Fibroblast of the conjunctiva (primary cell): Measurements from ENCODE around the gene GUCY2C.

Experiments used
- DNase-seq: peaks from one replicate; pipeline ENCODE4 v3.0.0-alpha.2; 2010; ENCODE audit warnings: low read depth

Gene GUCY2C

DNA sequence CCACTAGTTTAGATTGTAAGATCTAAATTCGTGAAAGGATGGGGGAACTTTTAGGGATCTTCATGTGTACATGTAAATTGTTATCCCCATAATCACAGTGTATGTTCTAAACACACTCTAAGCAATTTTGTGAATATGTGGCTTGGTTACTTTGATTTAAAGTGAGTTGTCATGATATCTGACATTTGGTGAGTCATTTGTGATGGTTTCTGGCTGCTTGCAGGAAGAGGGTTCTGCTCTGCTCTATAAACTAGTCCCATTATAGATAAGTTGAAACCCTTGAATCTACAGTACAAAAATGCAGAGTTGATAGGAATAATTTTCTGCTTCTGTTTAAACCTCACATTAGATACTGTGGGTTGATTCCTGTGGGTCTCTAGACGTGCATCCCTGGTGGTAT lies 14.8 kb downstream of the GUCY2C start:
- no peak for DNase-seq

DNA sequence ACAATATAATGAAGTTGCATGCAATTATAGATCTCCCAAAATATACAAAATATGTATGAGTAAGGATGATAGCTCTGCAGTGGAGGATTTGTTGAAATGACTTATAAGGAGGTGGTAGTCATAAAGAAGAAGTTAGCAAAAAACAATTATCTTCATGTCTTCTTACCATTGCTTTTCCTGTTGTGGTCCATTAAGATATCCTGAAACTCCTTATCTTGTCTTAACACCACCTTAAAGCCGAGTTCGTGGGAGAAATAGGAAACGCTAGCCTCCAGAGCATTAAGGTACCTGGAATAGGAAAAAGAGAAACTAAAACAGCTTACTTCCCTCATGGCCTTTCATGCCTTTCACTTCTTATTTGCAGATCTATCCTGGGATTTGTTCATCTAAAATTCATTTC lies 15.2 kb downstream of the GUCY2C start:
- DNase-seq: no peak

- no peak for DNase-seq
Measured at GRCh38 chr12:14678547-14679150, 17.8 kb downstream of the GUCY2C start.

- no peak for DNase-seq
Measured at GRCh38 chr12:14668591-14668990, 27.8 kb downstream of the GUCY2C start.

DNA sequence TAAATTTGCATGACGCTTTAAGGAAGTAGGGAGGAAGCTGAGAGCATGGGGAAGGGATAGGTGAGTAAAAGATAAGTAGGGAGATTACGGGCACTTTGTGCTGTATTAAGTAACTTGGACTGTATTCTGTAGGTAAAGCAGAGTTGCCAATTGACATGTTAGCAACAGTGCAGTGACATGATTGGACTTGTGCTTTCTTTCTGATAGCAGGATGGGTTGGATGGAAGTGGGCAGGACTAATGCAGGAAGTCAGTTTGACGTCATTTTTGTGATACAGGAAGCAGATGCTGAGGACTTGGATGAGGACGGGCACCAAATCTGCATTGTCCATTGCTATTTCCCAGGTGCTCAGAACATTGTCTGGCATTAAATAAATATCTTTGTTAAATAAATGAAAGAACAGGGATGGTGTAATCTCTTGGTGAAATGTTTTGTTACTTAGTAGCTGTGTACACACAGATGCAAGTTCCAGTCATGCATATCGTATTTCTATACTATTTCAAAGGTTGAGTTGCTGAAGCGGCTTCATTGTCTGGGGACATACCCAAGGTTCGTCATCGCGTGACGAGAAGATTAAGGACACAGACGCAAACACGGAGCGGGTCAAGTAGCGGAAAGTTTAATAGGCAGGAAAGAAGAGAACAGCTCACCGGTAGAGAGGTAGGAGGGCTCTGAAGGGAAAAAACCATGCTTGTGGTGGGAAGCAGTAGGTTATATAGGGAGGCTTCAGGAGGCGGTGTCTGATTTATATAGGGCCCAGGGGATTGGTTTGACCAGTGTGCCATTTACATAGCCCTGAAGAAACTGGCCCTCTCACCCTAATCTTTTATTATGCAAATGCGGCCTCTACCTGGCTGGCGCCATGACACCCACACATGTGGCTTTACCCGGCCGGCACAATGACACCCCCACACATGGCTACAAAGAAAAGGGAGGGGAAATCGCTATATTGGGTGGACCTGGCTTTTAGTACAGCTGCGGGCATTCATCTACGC lies 30.7 kb downstream of the GUCY2C start:
- no peak for DNase-seq

DNA sequence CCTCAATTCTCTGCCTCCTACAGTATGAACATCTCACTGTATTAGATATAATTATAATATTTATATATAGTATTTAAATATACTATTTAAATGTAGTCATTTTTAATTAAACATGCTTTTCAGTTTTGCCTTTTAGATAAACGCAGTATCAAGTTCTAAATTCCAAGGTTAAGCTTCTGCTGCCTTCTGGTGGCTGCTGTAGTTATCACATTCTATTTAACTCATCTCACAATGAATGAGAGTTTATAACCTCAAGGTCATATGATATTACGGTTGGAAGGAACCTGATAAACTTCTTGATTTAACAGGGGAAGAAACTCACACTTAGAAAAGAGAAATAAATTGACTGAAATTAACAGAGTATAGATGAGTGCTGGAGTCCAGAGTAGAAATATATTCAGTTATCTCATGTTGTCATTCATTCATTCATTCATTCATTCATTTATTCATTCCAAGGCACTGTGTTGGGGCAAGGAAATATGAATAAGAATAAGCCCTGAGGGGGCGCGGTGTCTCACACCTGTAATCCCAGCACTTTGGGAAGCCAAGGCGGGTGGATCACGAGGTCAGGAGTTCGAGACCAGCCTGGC lies 31.9 kb downstream of the GUCY2C start:
- peak; percentile 17 for DNase-seq

DNA sequence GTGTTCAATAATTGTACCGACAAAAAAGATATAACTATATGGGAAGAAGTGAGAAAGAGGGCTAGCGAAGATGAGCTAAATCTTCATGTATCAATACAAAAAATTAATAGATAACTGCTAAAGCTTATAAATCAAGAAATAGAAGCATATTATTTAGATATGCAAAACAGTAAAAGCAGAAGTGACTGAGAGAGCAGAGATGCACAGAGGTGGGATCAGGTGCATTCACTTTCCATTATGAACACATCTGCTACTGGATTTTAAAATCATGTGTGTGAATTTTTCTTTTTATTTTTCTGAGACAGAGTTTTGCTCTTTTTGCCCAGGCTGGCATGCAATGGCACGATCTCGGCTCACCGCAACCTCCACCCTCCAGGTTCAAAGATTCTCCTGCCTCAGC lies 33.4 kb downstream of the GUCY2C start:
- DNase-seq: no peak

GRCh38 chr12:14656846-14657245 lies 39.6 kb downstream of the GUCY2C start:
- DNase-seq: no peak

- DNase-seq: no peak
Measured at GRCh38 chr12:14655284-14655683, 41.1 kb downstream of the GUCY2C start.

GRCh38 chr12:14654842-14655241 lies 41.6 kb downstream of the GUCY2C start:
- DNase-seq: no peak

DNA sequence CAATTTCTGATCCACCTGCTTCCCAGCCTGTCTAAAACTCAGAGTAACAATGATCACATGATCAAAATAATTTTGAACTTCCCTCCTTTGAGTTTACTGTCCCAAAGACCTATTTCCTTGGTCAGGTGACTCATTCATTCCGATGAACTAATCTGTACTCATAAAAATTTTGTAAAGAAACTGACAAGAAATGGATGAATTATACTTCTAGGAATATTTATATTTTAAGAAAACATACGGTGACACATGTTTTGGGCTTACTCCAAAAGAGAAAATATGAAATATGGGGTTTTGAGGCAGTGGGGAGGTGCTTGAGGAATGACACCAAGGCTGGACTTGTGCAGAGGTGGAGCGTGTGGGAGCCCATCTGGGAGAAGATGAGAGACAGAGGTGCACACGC lies 42.0 kb downstream of the GUCY2C start:
- DNase-seq: no peak

DNA sequence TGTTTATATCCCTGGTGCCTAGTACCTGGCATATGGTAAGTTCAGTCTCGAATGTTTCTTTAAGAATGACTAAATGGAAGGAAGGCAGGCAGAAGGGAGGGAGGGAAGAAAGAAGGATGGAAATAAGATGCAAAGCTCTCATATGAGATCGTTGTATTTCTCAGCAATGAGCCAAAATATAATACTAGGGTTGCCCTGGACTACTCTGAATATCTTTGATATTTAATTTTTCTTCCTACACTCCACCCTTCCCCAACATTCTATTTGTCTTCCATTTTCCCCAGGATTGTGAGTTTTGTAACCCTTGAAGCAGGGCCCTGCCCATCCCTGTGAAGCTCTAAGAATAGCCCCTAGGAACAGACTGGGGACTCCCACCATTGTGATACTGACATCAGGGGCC lies 43.9 kb downstream of the GUCY2C start:
- no peak for DNase-seq

DNA sequence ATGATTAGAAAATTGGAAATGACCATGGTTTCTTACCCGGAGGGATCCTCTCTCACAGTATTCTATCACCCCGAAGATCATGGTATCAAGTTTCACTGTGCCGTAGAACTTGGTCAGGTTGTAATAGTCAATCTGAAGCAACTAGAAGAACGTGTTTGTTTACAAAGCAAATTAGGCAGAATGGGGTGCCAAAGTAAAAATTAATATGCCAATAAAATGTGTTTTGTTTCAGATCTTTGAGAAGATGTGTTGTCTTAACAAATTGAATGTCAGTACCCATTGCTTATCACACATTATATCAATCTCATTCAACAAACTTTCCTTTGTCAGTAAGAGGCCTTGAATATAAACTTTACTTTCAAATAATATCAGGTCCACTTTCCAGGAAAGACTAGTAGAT lies 45.0 kb downstream of the GUCY2C start:
- DNase-seq: no peak

GRCh38 chr12:14650789-14651188 lies 45.6 kb downstream of the GUCY2C start:
- no peak for DNase-seq

DNA sequence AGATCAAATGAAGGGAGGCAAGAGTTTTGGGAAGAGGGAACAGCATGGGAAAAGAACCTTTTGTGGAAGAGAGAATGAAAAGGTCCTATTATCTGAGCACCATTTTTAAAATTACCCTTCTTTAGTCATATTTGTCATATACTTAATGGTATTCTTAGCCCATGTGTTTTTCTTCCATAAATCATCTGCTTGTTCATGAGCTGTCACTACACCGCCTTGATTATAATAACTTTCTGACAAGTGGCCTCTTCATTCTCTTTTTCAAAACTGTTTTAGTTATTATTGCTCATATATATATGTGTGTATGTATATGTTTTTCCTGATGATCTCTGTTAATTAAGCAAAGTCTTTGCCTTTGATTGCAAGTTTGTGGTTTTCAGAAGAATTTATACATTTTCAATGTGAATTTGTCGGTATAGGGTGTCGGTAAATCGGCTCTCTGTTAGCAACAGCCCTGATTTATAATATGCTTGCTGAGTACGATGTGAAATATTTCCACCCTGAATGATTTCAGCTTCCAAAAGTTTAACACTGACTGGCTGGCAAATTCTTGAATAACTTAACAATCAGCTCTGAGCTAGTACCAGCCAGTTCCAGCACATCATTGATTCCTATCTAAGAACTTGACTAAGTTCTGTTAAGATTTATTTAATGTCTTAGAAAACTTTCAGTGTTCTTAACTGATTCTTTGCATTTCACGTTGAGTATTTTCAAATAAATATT lies 49.2 kb downstream of the GUCY2C start:
- no peak for DNase-seq

GRCh38 chr12:14643251-14643650 lies 53.1 kb downstream of the GUCY2C start:
- no peak for DNase-seq

DNA sequence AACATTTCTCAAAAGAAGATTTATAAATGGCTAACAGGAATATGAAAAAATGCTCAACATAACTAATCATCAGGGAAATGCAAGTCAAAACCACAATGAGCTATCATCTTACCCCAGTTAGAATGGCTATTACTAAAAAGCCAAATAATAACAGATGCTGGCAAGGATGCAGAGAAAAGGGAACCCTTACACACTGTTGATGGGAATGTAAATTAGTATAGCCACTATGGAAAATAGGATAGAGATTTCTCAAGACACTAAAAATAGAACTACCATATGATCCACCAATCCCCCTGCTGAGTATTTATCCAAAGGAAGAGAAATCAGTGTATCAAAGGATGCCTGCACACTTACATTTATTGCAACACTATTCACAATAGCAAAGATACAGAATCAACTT lies 58.3 kb downstream of the GUCY2C start:
- DNase-seq: no peak

DNA sequence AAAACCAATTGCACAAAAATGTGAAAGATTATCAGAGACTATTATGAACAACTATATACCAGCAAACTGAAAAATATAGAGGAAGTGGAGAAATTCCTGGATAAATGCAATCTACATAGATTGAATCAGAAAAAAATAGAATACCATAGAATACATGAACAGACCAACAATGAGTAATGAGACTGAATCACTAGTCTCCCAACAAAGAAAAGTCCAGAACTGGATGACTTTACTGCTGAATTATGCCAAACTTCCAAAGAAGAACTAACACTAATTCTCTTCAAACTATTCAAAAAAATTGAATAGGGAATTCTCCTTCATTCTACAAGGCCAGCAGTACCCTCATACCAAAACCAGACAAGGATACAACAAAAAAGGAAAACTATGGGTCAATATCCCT lies 60.6 kb downstream of the GUCY2C start:
- DNase-seq: no peak

GRCh38 chr12:14630793-14631192 lies 65.6 kb downstream of the GUCY2C start:
- no peak for DNase-seq

- DNase-seq: peak; percentile 71
Measured at GRCh38 chr12:14629832-14630710, 66.3 kb downstream of the GUCY2C start.

DNA sequence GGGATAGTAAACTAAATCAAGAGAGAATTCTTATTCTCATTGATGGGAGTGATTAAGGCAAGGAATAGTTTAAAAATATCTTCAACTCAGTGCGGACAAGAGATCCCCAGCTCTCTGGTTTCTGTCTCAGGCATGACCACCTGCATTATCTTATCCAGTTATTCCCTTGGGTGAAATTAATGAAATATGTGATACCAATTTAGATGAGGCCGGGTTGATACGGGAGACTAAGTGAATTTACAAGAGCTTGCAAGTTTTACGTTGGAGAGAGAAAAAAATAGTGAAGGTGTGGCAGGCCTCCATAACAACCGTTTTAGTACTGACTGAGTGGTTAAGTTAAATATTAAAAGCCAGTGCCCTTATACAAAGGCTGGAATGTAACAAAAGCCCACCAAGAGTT lies 67.6 kb downstream of the GUCY2C start:
- DNase-seq: no peak
